GM19467 (cell line): ENCODE data around the gene UBE2Q2.
"Not testable (repeated sequence)": the region's sequence is repeated elsewhere in the genome, so short reads cannot be mapped to it uniquely, and the experiment has no call there.

ENCODE experiments used
- ATAC-seq: cut with Tn5 transposase; IDR thresholded peaks from one replicate; pipeline ENCODE4 v1.9.1; 2021; ENCODE audit warnings: mild to moderate bottlenecking, moderate library complexity; ENCODE audit not compliant: unreplicated experiment

UBE2Q2 gene

DNA sequence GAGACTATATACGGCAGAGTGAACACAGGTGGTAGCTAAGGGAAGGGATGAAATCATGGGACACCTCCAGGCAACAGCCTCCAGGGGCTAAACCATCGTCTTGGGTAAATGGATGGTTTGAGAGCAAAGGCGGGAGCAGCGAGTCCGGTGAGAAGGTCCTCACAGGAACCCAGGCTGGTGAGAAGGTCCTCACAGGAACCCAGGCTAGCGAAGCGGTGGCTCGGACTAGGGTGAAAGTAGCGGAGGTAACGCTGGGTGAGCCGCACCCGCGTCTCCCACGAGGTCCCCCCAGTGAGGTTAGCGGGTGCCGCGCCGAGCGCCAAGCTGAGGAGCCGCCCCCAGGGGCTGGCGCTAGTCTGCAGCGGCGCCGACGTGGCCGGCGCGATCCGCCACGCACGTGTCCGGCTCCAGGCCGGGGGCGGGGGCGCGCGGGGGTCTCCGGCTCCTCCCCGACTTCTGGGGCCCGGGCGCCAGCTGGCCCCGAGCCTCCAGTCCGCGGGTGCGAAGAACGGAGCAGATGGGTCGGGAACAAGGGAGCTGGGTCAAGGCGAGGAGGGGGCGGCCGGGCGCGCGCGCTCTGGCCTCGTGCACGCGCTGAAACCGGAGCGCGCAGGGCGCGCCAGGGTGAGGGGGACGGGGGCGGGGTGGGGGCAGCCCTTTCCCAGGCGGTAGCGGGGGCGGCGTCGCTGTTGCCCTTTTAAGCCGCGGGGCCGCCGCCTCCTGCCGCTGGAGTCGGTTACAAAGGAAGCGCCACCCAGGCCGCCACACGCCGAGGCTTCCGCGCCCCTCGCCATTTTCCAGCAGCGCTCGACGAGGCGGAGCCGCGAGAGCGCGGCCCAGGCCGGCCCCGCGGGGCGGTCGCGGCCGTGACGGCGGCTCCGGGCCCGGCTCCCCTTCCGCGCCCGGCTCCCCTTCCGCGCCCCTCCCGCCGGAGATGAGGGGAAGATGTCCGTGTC, at the start of gene UBE2Q2:
TSS of gene UBE2Q2 (plus strand) at position 726 of the 956 bp plus-strand sequence. CDS start at position 946, 220 bp downstream.
- peak; percentile 47 for ATAC-seq

DNA sequence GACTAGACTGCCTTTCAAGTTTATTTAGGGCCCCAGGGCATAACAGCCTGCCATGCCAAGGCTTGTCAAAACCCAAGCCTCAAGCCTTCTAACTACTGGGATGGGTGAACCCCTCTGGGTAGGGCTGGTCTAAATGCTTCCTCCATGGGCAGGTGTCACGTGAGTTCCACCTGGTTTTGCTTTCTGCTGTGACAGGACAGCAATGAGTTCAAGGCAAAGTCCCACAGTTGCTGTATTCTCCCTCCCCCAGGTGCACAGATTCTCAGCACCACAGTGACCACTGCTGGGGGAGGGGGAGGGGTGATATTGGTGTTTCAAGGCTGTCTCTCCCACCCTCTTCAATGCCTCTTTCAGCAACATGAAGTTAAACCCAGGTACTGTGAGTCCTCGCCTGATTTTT, 46.9 kb upstream of the UBE2Q2 start:
- no peak for ATAC-seq

- ATAC-seq: not testable (repeated sequence)
Observed at GRCh38 chr15:75797146-75797545, 46.1 kb upstream of the UBE2Q2 start.

DNA sequence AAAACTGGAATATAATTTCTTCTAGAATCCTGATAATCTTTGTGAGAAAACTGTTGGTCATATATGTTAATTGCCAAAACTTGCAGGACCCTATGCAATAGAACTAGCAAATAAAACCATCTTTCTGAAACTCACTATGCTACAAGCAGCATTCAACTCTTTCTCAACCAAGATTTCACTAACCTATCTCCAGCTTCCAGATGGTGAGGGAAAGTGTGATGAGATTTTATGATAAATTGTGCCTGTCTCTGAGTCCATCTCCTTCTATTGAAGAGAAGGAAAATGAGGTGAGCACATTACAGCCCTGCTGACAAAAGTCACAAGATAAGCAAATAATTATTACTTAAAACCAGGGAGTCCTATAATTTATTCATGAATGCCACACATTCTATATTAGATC, 44.1 kb upstream of the UBE2Q2 start:
- ATAC-seq: no peak

DNA sequence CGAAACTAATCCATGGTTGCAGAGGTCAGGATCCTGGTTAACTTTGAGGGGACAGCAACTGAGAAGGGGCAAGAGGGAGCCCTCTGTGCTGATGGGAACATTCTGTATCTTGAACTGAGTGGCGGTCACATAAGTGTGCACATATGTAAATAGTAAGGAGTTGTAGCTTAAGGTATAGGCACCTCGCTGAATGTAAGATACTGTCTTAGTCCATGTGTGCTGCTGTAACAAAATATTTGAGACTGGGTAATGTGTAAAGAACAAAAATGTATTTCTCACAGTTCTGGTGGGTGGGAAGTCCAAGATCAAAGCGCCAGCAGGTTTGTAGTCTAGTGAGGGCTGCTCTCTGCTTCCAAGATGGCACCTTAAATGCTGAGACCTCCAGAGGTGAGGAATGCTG, 42.8 kb upstream of the UBE2Q2 start:
- not testable (repeated sequence) for ATAC-seq

DNA sequence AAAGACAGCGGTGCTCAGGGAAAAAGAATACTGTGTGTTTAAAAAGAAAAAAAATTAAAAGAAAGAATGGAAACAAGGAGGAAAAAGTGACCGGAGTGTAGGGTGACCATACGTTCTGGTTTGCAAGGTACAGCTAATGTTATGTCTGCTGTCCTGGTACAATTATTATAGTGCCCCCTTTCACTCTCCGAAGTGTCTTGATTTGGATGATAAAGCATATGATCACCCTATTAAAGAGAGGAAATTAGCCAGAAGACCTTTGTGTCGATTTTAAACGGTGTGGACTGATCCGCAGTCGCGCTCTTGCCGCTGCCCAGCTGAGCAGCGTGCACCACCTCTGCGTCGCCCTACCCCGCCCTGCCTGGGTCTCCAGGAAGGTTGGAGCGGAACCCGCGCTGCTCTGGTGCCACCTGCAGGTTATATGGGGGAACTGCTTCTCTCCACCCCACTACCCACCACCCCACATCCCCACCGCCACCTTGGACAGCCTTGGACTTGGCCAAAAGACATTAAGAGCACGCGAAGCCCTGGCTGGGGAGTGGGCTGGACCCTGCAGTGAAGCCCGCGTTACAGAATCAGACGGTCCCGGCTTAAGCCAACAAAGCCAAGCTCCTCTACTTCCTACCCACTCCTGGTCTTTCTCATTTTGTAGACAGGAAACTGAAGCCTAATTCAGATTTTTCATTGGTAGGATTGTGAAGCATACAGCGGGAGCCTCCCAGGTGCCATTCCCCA, 41.2 kb upstream of the UBE2Q2 start:
- peak; percentile 75 for ATAC-seq

GRCh38 chr15:75807486-75807885, 35.8 kb upstream of the UBE2Q2 start:
- ATAC-seq: not testable (repeated sequence)

DNA sequence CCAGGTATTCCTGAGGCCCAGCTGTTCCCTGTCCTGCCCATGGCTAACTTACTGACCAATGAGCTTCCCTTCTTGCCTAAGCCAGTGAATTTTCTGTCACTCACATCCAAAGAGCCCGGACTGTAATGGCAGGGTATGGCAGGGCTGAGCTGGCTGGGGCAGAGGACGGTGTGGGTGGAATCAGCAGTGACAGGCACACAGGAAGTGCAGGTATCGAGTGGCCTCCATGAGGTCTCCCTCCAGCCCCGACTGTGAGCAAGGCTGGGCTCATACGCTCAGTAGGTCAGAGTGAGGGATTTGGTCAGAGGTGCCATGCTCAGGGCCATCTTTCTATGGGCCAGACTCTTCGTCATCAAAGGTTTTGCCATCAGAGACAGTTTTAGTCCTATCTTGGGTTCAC, 35.2 kb upstream of the UBE2Q2 start:
- ATAC-seq: not testable (repeated sequence)

- ATAC-seq: no peak
Observed at GRCh38 chr15:75808563-75808962, 34.7 kb upstream of the UBE2Q2 start.

- no peak for ATAC-seq
Observed at GRCh38 chr15:75809986-75810750, 33.1 kb upstream of the UBE2Q2 start.

GRCh38 chr15:75810874-75811498, 32.3 kb upstream of the UBE2Q2 start:
- ATAC-seq: no peak

DNA sequence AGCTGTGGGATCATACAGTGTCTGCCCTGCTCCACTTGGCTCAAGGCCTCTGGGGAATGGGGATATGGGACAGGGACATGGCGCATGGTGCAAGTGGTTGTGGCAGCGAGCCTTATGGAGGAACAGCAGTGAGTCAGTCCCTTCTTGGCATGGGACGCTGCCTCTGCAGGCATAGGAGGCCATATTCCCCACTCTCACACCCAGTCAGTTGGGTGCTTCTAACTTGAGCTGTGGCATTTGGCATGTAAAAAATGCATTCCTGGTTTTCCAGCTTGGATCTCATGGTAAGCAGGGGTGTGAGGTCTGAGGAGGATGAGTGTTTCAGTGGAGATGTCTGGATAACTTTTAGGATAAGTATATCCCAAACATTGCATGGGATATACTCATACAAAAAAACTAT, 31.6 kb upstream of the UBE2Q2 start:
- ATAC-seq: no peak

- ATAC-seq: no peak
Observed at GRCh38 chr15:75814794-75815193, 28.5 kb upstream of the UBE2Q2 start.

DNA sequence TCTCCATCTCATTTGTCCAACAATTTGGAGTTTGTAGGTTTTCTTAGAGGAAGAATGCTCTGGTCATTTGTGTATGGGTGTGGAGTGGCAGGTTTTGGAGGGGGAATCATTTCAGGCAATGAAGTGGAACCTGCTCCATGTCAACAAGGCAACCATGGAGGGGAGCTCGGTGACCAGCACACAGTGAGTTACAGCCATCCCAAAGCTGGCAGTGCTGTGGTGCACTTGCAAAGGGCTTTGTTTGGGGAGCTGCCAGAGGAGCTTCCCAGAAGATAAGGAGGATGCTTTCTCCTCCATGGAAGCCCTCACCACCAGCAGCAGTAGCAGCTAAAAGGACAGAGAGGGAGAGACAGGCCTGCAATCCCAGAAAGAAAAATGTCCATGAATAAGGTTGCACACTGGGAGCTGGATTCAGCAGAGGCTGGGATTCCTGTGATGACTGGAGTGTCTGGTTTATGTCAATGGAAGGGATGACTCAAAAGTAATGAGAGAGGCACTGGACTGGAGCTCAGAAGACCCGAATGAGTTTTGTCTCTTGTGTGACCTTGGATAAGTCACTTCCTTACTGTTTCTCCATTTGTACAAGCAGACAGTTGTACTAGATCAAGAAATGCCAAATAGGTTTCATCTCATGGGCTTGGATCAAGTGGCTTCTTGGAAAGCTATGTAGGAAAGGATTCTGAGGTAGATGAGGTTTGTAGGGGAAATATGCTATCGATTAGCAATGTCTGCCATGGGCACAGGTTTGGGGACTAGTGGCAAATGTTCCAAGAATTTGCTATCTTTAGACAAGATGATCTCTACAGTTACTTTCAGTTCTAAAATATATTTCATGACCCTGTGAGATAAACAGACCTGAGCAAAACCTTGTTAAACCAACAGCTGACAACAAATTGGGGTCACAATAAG, 27.2 kb upstream of the UBE2Q2 start:
- ATAC-seq: no peak

GRCh38 chr15:75817138-75817935, 25.9 kb upstream of the UBE2Q2 start:
- ATAC-seq: no peak

DNA sequence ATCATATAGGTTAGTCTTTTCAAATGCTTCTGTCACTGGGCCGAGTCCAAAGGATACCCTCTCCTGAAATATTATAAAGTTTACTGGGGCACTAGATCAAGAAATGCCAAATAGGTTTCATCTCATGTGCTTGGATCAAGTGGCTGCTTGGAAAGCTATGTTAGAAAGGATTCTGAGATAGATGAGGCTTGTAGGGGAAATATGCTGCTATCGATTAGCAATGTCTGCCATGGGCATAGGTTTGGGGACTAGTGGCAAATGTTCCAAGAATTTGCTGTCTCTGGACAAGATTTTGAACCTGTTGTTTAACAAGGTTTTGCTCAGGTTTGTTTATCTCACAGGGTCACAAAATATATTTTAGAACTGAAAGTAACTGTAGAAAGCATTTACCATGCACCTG, 23.0 kb upstream of the UBE2Q2 start:
- ATAC-seq: no peak

DNA sequence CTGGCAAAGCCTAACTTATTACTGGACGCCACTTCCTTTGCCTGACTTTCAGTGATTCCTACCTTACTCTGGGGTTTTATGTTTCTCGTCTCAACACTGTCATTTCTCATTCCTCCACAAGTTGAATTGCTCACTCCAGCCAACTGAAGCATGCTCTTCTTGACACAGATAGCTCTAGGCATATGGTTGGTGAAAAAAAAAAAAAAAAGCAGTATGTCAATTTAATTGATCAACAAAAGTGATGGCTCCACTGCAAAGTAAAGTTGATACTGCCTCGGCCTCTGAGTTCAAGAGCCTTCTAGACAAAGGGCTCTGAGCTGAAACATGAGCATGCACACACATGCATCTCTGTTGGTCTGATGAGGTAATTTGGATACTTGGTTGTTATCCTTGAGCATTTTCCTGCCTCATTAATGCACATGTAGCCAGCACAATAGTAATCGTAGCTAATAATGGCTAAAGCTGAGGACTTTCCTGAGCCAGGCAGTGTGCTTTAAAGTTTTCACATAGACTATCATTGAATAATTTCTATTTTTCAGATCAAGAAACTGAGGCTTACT, 21.4 kb upstream of the UBE2Q2 start:
- ATAC-seq: no peak

DNA sequence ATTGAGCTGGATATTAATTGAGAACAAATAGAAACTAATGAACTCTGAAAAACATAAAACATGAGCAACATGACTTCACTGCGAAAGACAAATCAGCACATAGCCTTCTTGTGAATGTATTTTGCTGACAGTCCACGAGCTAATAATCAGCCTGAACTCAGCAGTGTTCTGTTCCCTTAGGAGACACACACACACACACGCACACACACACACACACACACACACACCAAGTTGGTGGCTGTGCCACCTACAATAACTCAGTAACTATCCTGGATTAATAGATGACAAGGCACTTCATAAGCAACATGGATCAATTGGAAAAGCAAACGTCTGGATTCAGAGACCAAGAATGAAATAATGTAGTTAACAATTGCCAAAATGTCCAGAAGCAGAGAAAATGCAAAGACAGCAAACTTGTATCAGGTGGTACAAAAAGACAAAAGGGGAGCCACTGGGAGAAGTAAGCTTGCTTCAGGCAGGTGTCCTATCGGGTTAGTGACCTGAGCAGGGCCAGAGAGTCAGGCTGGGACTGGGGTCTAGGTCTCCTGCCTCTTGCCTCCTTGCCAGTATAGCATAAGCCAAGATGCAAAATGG, 20.5 kb upstream of the UBE2Q2 start:
- ATAC-seq: no peak
